Measurements from ENCODE around the gene RPS14. TPM values are rescaled to one million over a fixed set of nuclear protein-coding genes. Genes with fewer than 3 reads are reported as not detected.

The RPS14 gene
- total and polyA plus RNA-seq, 12 donors = 984 to 4,233 (median 1,252) TPM

GRCh38 chr5:150488519-150489359 lies 39.2 kb upstream of the RPS14 start:
- peak in 1 of 9 donors; percentile 4 for TF ChIP-seq CTCF (IDR thresholded peaks at IDR 0.05)
- Histone ChIP-seq H3K36me3 (peaks cover 0 to 15% (median 0%) of the 10 kb centered on the region in 9 donors), H3K4me1 (peaks cover 45 to 78% (median 70%) of the 10 kb centered on the region in 9 donors), H3K27me3 (no peaks in the 10 kb centered on the region), H3K4me3 (peak overlapping the region in 5 of 10 donors; percentile 69 to 94 (median 88)), H3K27ac (peak overlapping the region; percentile 90 to 99 (median 96)), H3K9me3 (no peaks in the 10 kb centered on the region)
- ATAC-seq = peak; percentile 46 to 77 (median 60)
- intact Hi-C loops (cut with DNase I) = loop anchor here in 8 of 10 donors (2.0 to 10.0 kb wide), 4 partner anchors 34 to 56 kb away; no protein-coding TSS in a partner anchor
- DNase-seq = peak; percentile 81 to 82
- WGBS, 2 donors = 7 to 11% methylated on average over 11 of the region's 11 CpGs

GRCh38 chr5:150487199-150488061 lies 37.9 kb upstream of the RPS14 start:
- intact Hi-C loops (cut with DNase I) = loop anchor here in 8 of 10 donors (2.0 to 10.0 kb wide), 5 partner anchors 17 to 57 kb away; no protein-coding TSS in a partner anchor

GRCh38 chr5:150486402-150487198 lies 37.1 kb upstream of the RPS14 start:
- TF ChIP-seq CTCF (IDR thresholded peaks at IDR 0.05) = peak in 1 of 9 donors; percentile 13
- ATAC-seq (peak; percentile 20 to 53 (median 36)), DNase-seq (peak; percentile 56 to 67)
- Histone ChIP-seq H3K4me3 (peak overlapping the region; percentile 69 to 99 (median 94)), H3K4me1 (peaks cover 36 to 58% (median 54%) of the 10 kb centered on the region in 9 donors), H3K27ac (peak overlapping the region; percentile 90 to 99 (median 96)), H3K36me3 (peaks cover 0 to 8% (median 0%) of the 10 kb centered on the region in 9 donors), H3K9me3 (no peaks in the 10 kb centered on the region), H3K27me3 (no peaks in the 10 kb centered on the region)
- WGBS, 2 donors = 1% methylated on average over 58 to 60 of the region's 60 CpGs
- intact Hi-C loops (cut with DNase I) = loop anchor here in 8 of 10 donors (2.0 to 10.0 kb wide), 5 partner anchors 18 to 58 kb away; no protein-coding TSS in a partner anchor

More at GRCh38 chr5:150487199-150488061, 37.9 kb upstream of the RPS14 start:
- H3K4me3 ChIP-seq = peak overlapping the region; percentile 39 to 99 (median 94)
- 31 to 33% methylated on average over 10 of the region's 10 CpGs for WGBS, 2 donors
- peak overlapping the region; percentile 90 to 99 (median 96) for H3K27ac ChIP-seq
- ATAC-seq (peak; percentile 1 to 48 (median 38)), DNase-seq (peak; percentile 43 to 51)
- peak in 4 of 9 donors; percentile 22 to 47 (median 36) for TF ChIP-seq CTCF (IDR thresholded peaks at IDR 0.05)
- H3K36me3 ChIP-seq = peaks cover 0 to 15% (median 0%) of the 10 kb centered on the region in 9 donors
- no peaks in the 10 kb centered on the region for H3K27me3 ChIP-seq
- no peaks in the 10 kb centered on the region for H3K9me3 ChIP-seq
- peaks cover 44 to 66% (median 62%) of the 10 kb centered on the region in 9 donors for H3K4me1 ChIP-seq
